AG04450 (cell line): Measurements from ENCODE around the gene CACNA2D2. TPM values are rescaled to one million over a fixed set of nuclear protein-coding genes. Genes with fewer than 3 reads are reported as not detected.

Source experiments
- CTCF ChIA-PET: fragments of 300-600, 350-600 bp; formaldehyde crosslinking; extraction: SDS; loops from one replicate; lab custom pipeline; 2022; ENCODE audit warnings: antibody characterized with exemption, inconsistent platforms; lab: Charles Lee
- POLR2A ChIA-PET: fragments of 350-600 bp; formaldehyde crosslinking; extraction: SDS; loops from one replicate; lab custom pipeline; 2021; ENCODE audit warnings: antibody characterized with exemption, inconsistent platforms; lab: Yijun Ruan, JAX
- DNase-seq: peaks from one replicate; pipeline ENCODE4 v3.0.0-alpha.2; 2011; ENCODE audit warnings: low read depth, low spot score
- H3K27ac ChIP-seq: one replicate; pipeline ENCODE4 v1.5.1; 2012; ENCODE audit warnings: low read depth, low read length, control low read depth
- H3K27me3 ChIP-seq: one replicate; pipeline ENCODE4 v1.6.0; 2012; ENCODE audit warnings: low read length; ENCODE audit not compliant: control insufficient read depth, insufficient read depth
- H3K4me3 ChIP-seq: 2 replicates; pipeline ENCODE4 v1.5.1; 2011; ENCODE audit warnings: mild to moderate bottlenecking, low read depth, low read length, control low read depth
- H3K9me3 ChIP-seq: 2 replicates; pipeline ENCODE4 v1.5.1; 2012; ENCODE audit warnings: low read length; ENCODE audit not compliant: control insufficient read depth, insufficient read depth
- CTCF ChIP-seq: IDR thresholded peaks from 2 replicates; pipeline ENCODE4 v1.5.1; 2011; ENCODE audit warnings: low read depth, low read length, control low read depth, inconsistent platforms
- polyA plus RNA-seq: library from polyadenylated mRNA; depleted of rRNA; stranded (reverse); fragments of >200 nt; gene quantifications from 2 replicates; pipeline ENCODE4 v1.2.3, GENCODE V29; 2011

CACNA2D2 gene
- polyA plus RNA-seq, 1 experiment: 0.09 TPM

- Histone ChIP-seq H3K27ac (no peak overlapping the region), H3K27me3 (peaks cover 24% of the 10 kb centered on the region), H3K4me3 (no peak overlapping the region), H3K9me3 (no peaks in the 10 kb centered on the region; the same call in 1 of the 2 replicates)
- POLR2A ChIA-PET: no interaction called here
- CTCF ChIA-PET: no interaction called here
- TF ChIP-seq CTCF: no peak
- no peak for DNase-seq
These were observed 108.2 kb downstream of the CACNA2D2 start for GRCh38 chr3:50395070-50395860.

- no peaks in the 10 kb centered on the region; the same call in 1 of the 2 replicates for H3K9me3 ChIP-seq
- peaks cover 24% of the 10 kb centered on the region for H3K27me3 ChIP-seq
- CTCF ChIA-PET: no interaction called here
- POLR2A ChIA-PET: no interaction called here
- no peak for DNase-seq
- no peak overlapping the region for H3K27ac ChIP-seq
- no peak for TF ChIP-seq CTCF
- H3K4me3 ChIP-seq: no peak overlapping the region
These were observed 110.4 kb downstream of the CACNA2D2 start for GRCh38 chr3:50393061-50393460.

- H3K27ac ChIP-seq: no peak overlapping the region
- ChIA-PET POLR2A (no interaction called here), CTCF (interaction anchor here (0.6 kb wide), 1 partner anchor 150 kb away, joined by 4 read pairs; no protein-coding TSS in a partner anchor)
- no peak for TF ChIP-seq CTCF
- no peak for DNase-seq
- H3K4me3 ChIP-seq: no peak overlapping the region
- no peaks in the 10 kb centered on the region; the same call in 1 of the 2 replicates for H3K9me3 ChIP-seq
- H3K27me3 ChIP-seq: peaks cover 24% of the 10 kb centered on the region
These were observed 111.2 kb downstream of the CACNA2D2 start for GRCh38 chr3:50392101-50392715.

- ChIA-PET POLR2A (interaction anchor here (0.6 kb wide), 1 partner anchor 86 kb away, joined by 5 read pairs; no protein-coding TSS in a partner anchor), CTCF (interaction anchor here (0.5 to 0.6 kb wide), 2 partner anchors 44 to 78 kb away, joined by 7 to 9 read pairs; no protein-coding TSS in a partner anchor)
- H3K4me3 ChIP-seq: no peak overlapping the region
- H3K27ac ChIP-seq: no peak overlapping the region
- DNase-seq: no peak
- H3K9me3 ChIP-seq: no peaks in the 10 kb centered on the region; the same call in 1 of the 2 replicates
- peaks cover 28% of the 10 kb centered on the region for H3K27me3 ChIP-seq
- no peak for TF ChIP-seq CTCF
These were observed 112.8 kb downstream of the CACNA2D2 start for GRCh38 chr3:50390508-50391224.
